IMR-90 (cell line): ENCODE data around the gene MFGE8. TPM values are rescaled to one million over a fixed set of nuclear protein-coding genes. Genes with fewer than 3 reads are reported as not detected.

Experiments used
- ATAC-seq: fragments of 200-7000 bp; cut with Tn5 transposase; 2 replicates; pipeline ENCODE4 v1.9.1; 2020; ENCODE audit warnings: low read depth, mild to moderate bottlenecking, moderate library complexity
- BruUV-seq: library from RNA; stranded (reverse); fragments of 400-500 nt; replicated peaks from 2 replicates; lab custom pipeline; 2021; lab: Mats Ljungman, UMichigan
- CTCF ChIA-PET: fragments of 300-600 bp; formaldehyde crosslinking; extraction: SDS; loops from one replicate; lab custom pipeline; 2021; ENCODE audit warnings: antibody characterized with exemption; lab: Yijun Ruan, JAX
- POLR2A ChIA-PET: fragments of 300-600 bp; sonication (Branson Sonifier 250); formaldehyde crosslinking; loops from one replicate; lab custom pipeline; 2022; ENCODE audit warnings: antibody characterized with exemption; ENCODE audit not compliant: unreplicated experiment; lab: Charles Lee
- DNase-seq: peaks from one replicate; pipeline ENCODE4 v3.0.0; 2013
- H2AFZ ChIP-seq: replicated peaks from 2 replicates; pipeline ENCODE3; 2013; ENCODE audit warnings: low read length, mild to moderate bottlenecking; ENCODE audit not compliant: poor library complexity
- H2AK5ac ChIP-seq: 2 replicates; pipeline ENCODE4 v1.6.1; 2013; ENCODE audit warnings: low read depth, low read length, inconsistent platforms
- H2AK9ac ChIP-seq: replicated peaks from 2 replicates; pipeline ENCODE3; 2013; ENCODE audit warnings: mild to moderate bottlenecking, low read depth, low read length, moderate library complexity; ENCODE audit not compliant: poor library complexity
- H2BK120ac ChIP-seq: 2 replicates; pipeline ENCODE4 v1.6.1; 2013; ENCODE audit warnings: low read depth, low read length, inconsistent platforms
- H2BK15ac ChIP-seq: 3 replicates; pipeline ENCODE4 v1.6.1; 2013; ENCODE audit warnings: low read depth, low read length, inconsistent platforms
- H2BK20ac ChIP-seq: 2 replicates; pipeline ENCODE4 v1.6.1; 2013; ENCODE audit warnings: low read depth, mild to moderate bottlenecking, inconsistent platforms, low read length, moderate library complexity
- H2BK5ac ChIP-seq: 2 replicates; pipeline ENCODE4 v1.6.1; 2013; ENCODE audit warnings: mild to moderate bottlenecking, low read depth, low read length, inconsistent platforms; ENCODE audit not compliant: poor library complexity, severe bottlenecking
- H3K14ac ChIP-seq: replicated peaks from 2 replicates; pipeline ENCODE4 v1.6.1; 2013; ENCODE audit warnings: low read depth, low read length, inconsistent platforms
- H3K18ac ChIP-seq: 2 replicates; pipeline ENCODE4 v1.6.1; 2013; ENCODE audit warnings: low read depth, low read length, control low read depth
- H3K23ac ChIP-seq: 2 replicates; pipeline ENCODE4 v1.6.1; 2013; ENCODE audit warnings: low read depth, low read length, inconsistent platforms
- H3K27ac ChIP-seq: 2 replicates; pipeline ENCODE4 v1.5.1; 2013; ENCODE audit warnings: mild to moderate bottlenecking, control low read depth, low read length; ENCODE audit not compliant: insufficient read depth
- H3K27me3 ChIP-seq: 2 replicates; pipeline ENCODE4 v1.6.1; 2013; ENCODE audit warnings: low read length; ENCODE audit not compliant: control insufficient read depth, insufficient read depth
- H3K36me3 ChIP-seq: 2 replicates; pipeline ENCODE4 v1.6.1; 2013; ENCODE audit warnings: low read length, mixed read lengths; ENCODE audit not compliant: control insufficient read depth, insufficient read depth
- H3K4ac ChIP-seq: 2 replicates; pipeline ENCODE4 v1.6.1; 2013; ENCODE audit warnings: low read depth, low read length, inconsistent platforms
- H3K4me1 ChIP-seq: 2 replicates; pipeline ENCODE4 v1.6.1; 2013; ENCODE audit warnings: low read length, mixed read lengths; ENCODE audit not compliant: control insufficient read depth, insufficient read depth
- H3K4me2 ChIP-seq: 2 replicates; pipeline ENCODE4 v1.6.1; 2013; ENCODE audit warnings: low read depth, mild to moderate bottlenecking, control low read depth, low read length, moderate library complexity
- H3K4me3 ChIP-seq: 2 replicates; pipeline ENCODE4 v1.5.1; 2013; ENCODE audit warnings: low read depth, mild to moderate bottlenecking, control low read depth, low read length, moderate library complexity; ENCODE audit not compliant: insufficient read depth
- H3K56ac ChIP-seq: 2 replicates; pipeline ENCODE4 v1.6.1; 2013; ENCODE audit warnings: low read length, inconsistent platforms; ENCODE audit not compliant: insufficient read depth; ENCODE audit errors: extremely low read depth
- H3K79me1 ChIP-seq, 2 experiments: 2 replicates each; pipeline ENCODE4 v1.6.1; 2013; ENCODE audit warnings: low read length in 2 of 2, inconsistent platforms in 1 of 2, low read depth in 1 of 2
- H3K9ac ChIP-seq: 2 replicates; pipeline ENCODE4 v1.6.1; 2013; ENCODE audit warnings: low read depth, low read length, control low read depth
- H3K9me1 ChIP-seq: 2 replicates; pipeline ENCODE4 v1.6.1; 2013; ENCODE audit warnings: low read length, inconsistent platforms; ENCODE audit not compliant: insufficient read depth
- H3K9me3 ChIP-seq: 2 replicates; pipeline ENCODE4 v1.6.1; 2013; ENCODE audit warnings: low read length; ENCODE audit not compliant: control insufficient read depth, insufficient read depth
- H4K20me1 ChIP-seq: 2 replicates; pipeline ENCODE4 v1.6.1; 2013; ENCODE audit warnings: low read length, inconsistent platforms; ENCODE audit not compliant: insufficient read depth
- H4K5ac ChIP-seq: 2 replicates; pipeline ENCODE4 v1.6.1; 2013; ENCODE audit warnings: mild to moderate bottlenecking, low read depth, low read length, control low read depth
- H4K8ac ChIP-seq, 2 experiments: 2 replicates each; pipeline ENCODE4 v1.6.1; 2013; ENCODE audit warnings: low read depth in 2 of 2, low read length in 2 of 2, control low read depth in 1 of 2, inconsistent platforms in 1 of 2
- H4K91ac ChIP-seq: 2 replicates; pipeline ENCODE4 v1.6.1; 2013; ENCODE audit warnings: low read depth, low read length, inconsistent platforms; ENCODE audit not compliant: insufficient read depth
- BHLHE40 ChIP-seq: fragments of 150-350 bp; IDR thresholded peaks from 2 replicates; pipeline ENCODE4 v1.6.1; 2016; ENCODE audit warnings: mild to moderate bottlenecking, low read depth, low read length
- CEBPB ChIP-seq: IDR thresholded peaks from 2 replicates; pipeline ENCODE4 v1.6.1; 2012; ENCODE audit warnings: low read depth, low read length, improper control_type of control experiment
- CHD1 ChIP-seq: IDR thresholded peaks from 2 replicates; pipeline ENCODE4 v1.6.1; 2012; ENCODE audit warnings: low read depth, low read length, improper control_type of control experiment
- MAFK ChIP-seq: IDR thresholded peaks from 2 replicates; pipeline ENCODE4 v1.6.1; 2012; ENCODE audit warnings: low read depth, low read length, improper control_type of control experiment
- MAZ ChIP-seq: IDR thresholded peaks from 2 replicates; pipeline ENCODE4 v1.6.1; 2012; ENCODE audit warnings: low read depth, mild to moderate bottlenecking, low read length, improper control_type of control experiment, moderate library complexity, borderline replicate concordance
- MXI1 ChIP-seq: IDR thresholded peaks from 2 replicates; pipeline ENCODE4 v1.6.1; 2012; ENCODE audit warnings: low read depth, mild to moderate bottlenecking, low read length, moderate library complexity, borderline replicate concordance
- NFE2L2 ChIP-seq: fragments of 150-350 bp; IDR thresholded peaks from 2 replicates; pipeline ENCODE4 v1.6.1; 2016; ENCODE audit warnings: low read depth, mild to moderate bottlenecking, low read length
- RAD21 ChIP-seq: IDR thresholded peaks from 2 replicates; pipeline ENCODE4 v1.6.1; 2012; ENCODE audit warnings: low read length, improper control_type of control experiment
- RCOR1 ChIP-seq: IDR thresholded peaks from 2 replicates; pipeline ENCODE4 v1.6.1; 2012; ENCODE audit warnings: mild to moderate bottlenecking, low read length, improper control_type of control experiment; ENCODE audit not compliant: insufficient replicate concordance
- RFX5 ChIP-seq: IDR thresholded peaks from 2 replicates; pipeline ENCODE4 v1.8.0; 2012; ENCODE audit warnings: low read depth, mild to moderate bottlenecking, low read length, moderate library complexity
- SMC3 ChIP-seq: fragments of 150-350 bp; IDR thresholded peaks from 2 replicates; pipeline ENCODE4 v1.6.1; 2016; ENCODE audit warnings: low read depth, mild to moderate bottlenecking, antibody characterized with exemption, low read length, moderate library complexity
- whole genome bisulfite sequencing, 2 experiments: methylation state at CpG; one replicate each; pipeline versions ENCODE4 v1.1.5 to v1.1.7; 2013; ENCODE audit warnings: missing lambda C conversion rate in 2 of 2; ENCODE audit not compliant: insufficient read length in 1 of 2; ENCODE audit errors: extremely low coverage in 2 of 2; 5-methylcytosine and 5-hydroxymethylcytosine counted together
- dilution Hi-C: fragments of 300-500 bp; cut with HindIII; formaldehyde crosslinking; loops from one replicate; pipeline ENCODE4 v1.14.3; 2018; ENCODE audit warnings: low sequenced_read_pairs; ENCODE audit not compliant: unreplicated experiment
- in situ Hi-C: fragments of 300-500 bp; cut with MboI; formaldehyde crosslinking; loops from 3 replicates; pipeline ENCODE4 v1.14.3; 2019; ENCODE audit warnings: low sequenced_read_pairs, inconsistent platforms, mixed read lengths
- intact Hi-C: fragments of 100-400 bp; cut with micrococcal nuclease; formaldehyde crosslinking; loops from 2 replicates; pipeline ENCODE4 v1.10.0; 2022
- polyA plus RNA-seq, 3 experiments: library from polyadenylated mRNA; depleted of rRNA; stranded (reverse); fragments of >200 nt; gene quantifications; 2 replicates each; pipeline ENCODE4 v1.2.3, GENCODE V29; 2012; ENCODE audit warnings: low replicate concordance in 1 of 3
- total RNA-seq: library from RNA; depleted of rRNA; stranded (reverse); fragments of >200 nt; gene quantifications from 2 replicates; pipeline ENCODE4 v1.2.3, GENCODE V29; 2012
- TF ChIP-seq, protein P1 (sequence below): conservative IDR thresholded peaks from 2 replicates; pipeline ENCODE4 v1.5.1; 2012; ENCODE audit warnings: mild to moderate bottlenecking, low read depth, low read length, improper control_type of control experiment
- TF ChIP-seq, protein P2 (sequence below): fragments of 150-350 bp; IDR thresholded peaks from 2 replicates; pipeline ENCODE4 v1.6.1; 2017; ENCODE audit warnings: mild to moderate bottlenecking, antibody characterized with exemption, low read length, low read depth
- TF ChIP-seq, protein P3 (sequence below): fragments of 150-350 bp; IDR thresholded peaks from 2 replicates; pipeline ENCODE4 v1.6.1; 2016; ENCODE audit warnings: low read depth, mild to moderate bottlenecking, low read length, moderate library complexity, borderline replicate concordance

MFGE8 gene
- total and polyA plus RNA-seq, 2 of the 4 experiments (the other 2 are of a cell fraction), result 232 to 1,912 TPM

GRCh38 chr15:88866295-88866881, 46.8 kb downstream of the MFGE8 start:
- peaks cover 39% of the 10 kb centered on the region for H3K27me3 ChIP-seq
- H3K9me3 ChIP-seq, result no peaks in the 10 kb centered on the region
- H3K9me1 ChIP-seq, result no peaks in the 10 kb centered on the region
- H3K4me1 ChIP-seq, result no peaks in the 10 kb centered on the region
- no peak overlapping the region for H3K27ac ChIP-seq
- WGBS, 2 experiments, result 20% methylated on average over 1 of the region's 10 CpGs; no CpG with 5 or more reads in 1 of the 2 experiments
- no peaks in the 10 kb centered on the region for H3K36me3 ChIP-seq
- no peak overlapping the region for H2BK15ac ChIP-seq
- H3K4me3 ChIP-seq, result no peak overlapping the region
- no peak overlapping the region for H3K14ac ChIP-seq
- no peak overlapping the region for H4K5ac ChIP-seq
- H2BK5ac ChIP-seq, result no peak overlapping the region
- intact Hi-C loops, result no loop called here
- TF ChIP-seq CEBPB (no peak), RCOR1 (no peak), MAZ (no peak), MAFK (no peak), SMC3 (no peak), CHD1 (no peak), RFX5 (no peak), MXI1 (no peak), NFE2L2 (no peak), RAD21 (no peak), BHLHE40 (no peak)
- TF ChIP-seq, protein P1, sequence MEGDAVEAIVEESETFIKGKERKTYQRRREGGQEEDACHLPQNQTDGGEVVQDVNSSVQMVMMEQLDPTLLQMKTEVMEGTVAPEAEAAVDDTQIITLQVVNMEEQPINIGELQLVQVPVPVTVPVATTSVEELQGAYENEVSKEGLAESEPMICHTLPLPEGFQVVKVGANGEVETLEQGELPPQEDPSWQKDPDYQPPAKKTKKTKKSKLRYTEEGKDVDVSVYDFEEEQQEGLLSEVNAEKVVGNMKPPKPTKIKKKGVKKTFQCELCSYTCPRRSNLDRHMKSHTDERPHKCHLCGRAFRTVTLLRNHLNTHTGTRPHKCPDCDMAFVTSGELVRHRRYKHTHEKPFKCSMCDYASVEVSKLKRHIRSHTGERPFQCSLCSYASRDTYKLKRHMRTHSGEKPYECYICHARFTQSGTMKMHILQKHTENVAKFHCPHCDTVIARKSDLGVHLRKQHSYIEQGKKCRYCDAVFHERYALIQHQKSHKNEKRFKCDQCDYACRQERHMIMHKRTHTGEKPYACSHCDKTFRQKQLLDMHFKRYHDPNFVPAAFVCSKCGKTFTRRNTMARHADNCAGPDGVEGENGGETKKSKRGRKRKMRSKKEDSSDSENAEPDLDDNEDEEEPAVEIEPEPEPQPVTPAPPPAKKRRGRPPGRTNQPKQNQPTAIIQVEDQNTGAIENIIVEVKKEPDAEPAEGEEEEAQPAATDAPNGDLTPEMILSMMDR, result no peak
- TF ChIP-seq, protein P2, sequence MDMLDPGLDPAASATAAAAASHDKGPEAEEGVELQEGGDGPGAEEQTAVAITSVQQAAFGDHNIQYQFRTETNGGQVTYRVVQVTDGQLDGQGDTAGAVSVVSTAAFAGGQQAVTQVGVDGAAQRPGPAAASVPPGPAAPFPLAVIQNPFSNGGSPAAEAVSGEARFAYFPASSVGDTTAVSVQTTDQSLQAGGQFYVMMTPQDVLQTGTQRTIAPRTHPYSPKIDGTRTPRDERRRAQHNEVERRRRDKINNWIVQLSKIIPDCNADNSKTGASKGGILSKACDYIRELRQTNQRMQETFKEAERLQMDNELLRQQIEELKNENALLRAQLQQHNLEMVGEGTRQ, result no peak
- TF ChIP-seq, protein P3, sequence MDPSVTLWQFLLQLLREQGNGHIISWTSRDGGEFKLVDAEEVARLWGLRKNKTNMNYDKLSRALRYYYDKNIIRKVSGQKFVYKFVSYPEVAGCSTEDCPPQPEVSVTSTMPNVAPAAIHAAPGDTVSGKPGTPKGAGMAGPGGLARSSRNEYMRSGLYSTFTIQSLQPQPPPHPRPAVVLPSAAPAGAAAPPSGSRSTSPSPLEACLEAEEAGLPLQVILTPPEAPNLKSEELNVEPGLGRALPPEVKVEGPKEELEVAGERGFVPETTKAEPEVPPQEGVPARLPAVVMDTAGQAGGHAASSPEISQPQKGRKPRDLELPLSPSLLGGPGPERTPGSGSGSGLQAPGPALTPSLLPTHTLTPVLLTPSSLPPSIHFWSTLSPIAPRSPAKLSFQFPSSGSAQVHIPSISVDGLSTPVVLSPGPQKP, result no peak
- H3K79me1 ChIP-seq, result no peaks in the 10 kb centered on the region
- in situ Hi-C loops, result no loop called here
- no peak overlapping the region for H2BK120ac ChIP-seq
- BruUV-seq, result no TSS peak
- no peak overlapping the region for H3K4ac ChIP-seq
- no peak overlapping the region for H3K9ac ChIP-seq
- H2AFZ ChIP-seq, result no peak overlapping the region
- dilution Hi-C loops, result no loop called here
- ATAC-seq (no peak), DNase-seq (no peak)
- no peak overlapping the region for H4K91ac ChIP-seq
- no peaks in the 10 kb centered on the region for H4K20me1 ChIP-seq
- no peak overlapping the region for H3K56ac ChIP-seq
- CTCF ChIA-PET, result no interaction called here
- no peak overlapping the region for H3K18ac ChIP-seq
- H4K8ac ChIP-seq, result no peak overlapping the region
- H2AK5ac ChIP-seq, result no peak overlapping the region
- H2AK9ac ChIP-seq, result no peak overlapping the region
- no peak overlapping the region for H3K23ac ChIP-seq
- no peak overlapping the region for H2BK20ac ChIP-seq
- H3K4me2 ChIP-seq, result no peak overlapping the region
- POLR2A ChIA-PET, result no interaction called here
